Lower lobe of right lung (tissue), 2 donors: Measurements from ENCODE around the gene HOOK2. TPM values are rescaled to one million over a fixed set of nuclear protein-coding genes. Genes with fewer than 3 reads are reported as not detected.

ENCODE experiments used
- ATAC-seq, 2 donors: fragments of 200-7000 bp; cut with Tn5 transposase; one replicate each; pipeline ENCODE4 v1.9.1; 2020 to 2022; ENCODE audit warnings: mild to moderate bottlenecking in 2 of 2, moderate library complexity in 2 of 2
- DNase-seq: peaks from one replicate; pipeline ENCODE4 v3.0.0-alpha.2; 2020
- H3K27ac ChIP-seq: fragments of 200-600 bp; one replicate; pipeline ENCODE4 v1.8.0; 2022
- H3K27me3 ChIP-seq: fragments of 200-600 bp; one replicate; pipeline ENCODE4 v1.8.0; 2022; ENCODE audit warnings: low read depth
- H3K36me3 ChIP-seq: fragments of 200-600 bp; one replicate; pipeline ENCODE4 v1.8.0; 2022; ENCODE audit warnings: mild to moderate bottlenecking
- H3K4me1 ChIP-seq: fragments of 200-600 bp; one replicate; pipeline ENCODE4 v1.8.0; 2022
- H3K4me3 ChIP-seq: fragments of 200-600 bp; one replicate; pipeline ENCODE4 v1.8.0; 2022; ENCODE audit warnings: mild to moderate bottlenecking
- H3K9me3 ChIP-seq: fragments of 200-600 bp; one replicate; pipeline ENCODE4 v1.8.0; 2022
- intact Hi-C: fragments of 100-400 bp; cut with DNase I; formaldehyde crosslinking; loops from one replicate; pipeline ENCODE4 v1.11.0; 2022
- total RNA-seq: library from RNA; stranded (reverse); fragmentation: NEBNext Ultra II Directional; extraction: Animal tissue kit (Norgen Biotek cat#: 25700); gene quantifications from one replicate; pipeline ENCODE4 v1.2.1, GENCODE V29; 2021
- TF ChIP-seq, protein P1 (sequence below): fragments of 200-600 bp; IDR thresholded peaks from one replicate; pipeline ENCODE4 v1.8.0; 2022; ENCODE audit warnings: antibody characterized with exemption, mild to moderate bottlenecking
- donor health status: DM: no; HTN: yes; CAD: no; lungs with severe emphysema.

HOOK2 gene
- total RNA-seq, 1 donor from 2014 or later = 57.5 TPM

GRCh38 chr19:12791345-12792050 is 16.1 kb upstream of the HOOK2 start, which contains the start of gene JUNB:
TSS of gene JUNB (plus strand) at chr19:12791486. CDS start at chr19:12791772, 286 bp downstream.
- H3K4me3 ChIP-seq = peak within 1 kb of the TSS; percentile 95
- H3K9me3 ChIP-seq = no peaks in the 10 kb centered on the region
- peaks cover 52% of the 10 kb centered on the region for H3K4me1 ChIP-seq
- no peaks in the 10 kb centered on the region for H3K27me3 ChIP-seq
- DNase-seq (peak; percentile 98), ATAC-seq (peak; percentile 65 to 76)
- intact Hi-C loops = no loop called here
- peak within 1 kb of the TSS; percentile 99 for H3K27ac ChIP-seq
- no peaks in the 10 kb centered on the region for H3K36me3 ChIP-seq
- TF ChIP-seq, protein P1, sequence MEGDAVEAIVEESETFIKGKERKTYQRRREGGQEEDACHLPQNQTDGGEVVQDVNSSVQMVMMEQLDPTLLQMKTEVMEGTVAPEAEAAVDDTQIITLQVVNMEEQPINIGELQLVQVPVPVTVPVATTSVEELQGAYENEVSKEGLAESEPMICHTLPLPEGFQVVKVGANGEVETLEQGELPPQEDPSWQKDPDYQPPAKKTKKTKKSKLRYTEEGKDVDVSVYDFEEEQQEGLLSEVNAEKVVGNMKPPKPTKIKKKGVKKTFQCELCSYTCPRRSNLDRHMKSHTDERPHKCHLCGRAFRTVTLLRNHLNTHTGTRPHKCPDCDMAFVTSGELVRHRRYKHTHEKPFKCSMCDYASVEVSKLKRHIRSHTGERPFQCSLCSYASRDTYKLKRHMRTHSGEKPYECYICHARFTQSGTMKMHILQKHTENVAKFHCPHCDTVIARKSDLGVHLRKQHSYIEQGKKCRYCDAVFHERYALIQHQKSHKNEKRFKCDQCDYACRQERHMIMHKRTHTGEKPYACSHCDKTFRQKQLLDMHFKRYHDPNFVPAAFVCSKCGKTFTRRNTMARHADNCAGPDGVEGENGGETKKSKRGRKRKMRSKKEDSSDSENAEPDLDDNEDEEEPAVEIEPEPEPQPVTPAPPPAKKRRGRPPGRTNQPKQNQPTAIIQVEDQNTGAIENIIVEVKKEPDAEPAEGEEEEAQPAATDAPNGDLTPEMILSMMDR = no peak

GRCh38 chr19:12790628-12791344 is 15.4 kb upstream of the HOOK2 start:
- H3K27me3 ChIP-seq = no peaks in the 10 kb centered on the region
- peak overlapping the region; percentile 95 for H3K4me3 ChIP-seq
- intact Hi-C loops = no loop called here
- H3K27ac ChIP-seq = peak overlapping the region; percentile 99
- ATAC-seq (no peak), DNase-seq (no peak)
- no peaks in the 10 kb centered on the region for H3K9me3 ChIP-seq
- H3K4me1 ChIP-seq = peaks cover 52% of the 10 kb centered on the region
- H3K36me3 ChIP-seq = no peaks in the 10 kb centered on the region
- TF ChIP-seq, protein P1 = no peak

GRCh38 chr19:12789904-12790619 is 14.7 kb upstream of the HOOK2 start:
- Histone ChIP-seq H3K27me3 (no peaks in the 10 kb centered on the region), H3K9me3 (no peaks in the 10 kb centered on the region), H3K27ac (peak overlapping the region; percentile 99), H3K4me1 (peaks cover 56% of the 10 kb centered on the region), H3K36me3 (no peaks in the 10 kb centered on the region), H3K4me3 (peak overlapping the region; percentile 95)
- TF ChIP-seq, protein P1 = no peak
- ATAC-seq = peak; percentile 49 to 68
- intact Hi-C loops = no loop called here
- peak; percentile 99 for DNase-seq

GRCh38 chr19:12789098-12789903 is 13.9 kb upstream of the HOOK2 start:
- H3K9me3 ChIP-seq = no peaks in the 10 kb centered on the region
- TF ChIP-seq, protein P1 = no peak
- peak overlapping the region; percentile 99 for H3K27ac ChIP-seq
- no peak for ATAC-seq
- peaks cover 57% of the 10 kb centered on the region for H3K4me1 ChIP-seq
- H3K27me3 ChIP-seq = no peaks in the 10 kb centered on the region
- no peaks in the 10 kb centered on the region for H3K36me3 ChIP-seq
- intact Hi-C loops = no loop called here
- H3K4me3 ChIP-seq = peak overlapping the region; percentile 95
- DNase-seq = no peak

GRCh38 chr19:12788682-12789097 is 13.3 kb upstream of the HOOK2 start:
- intact Hi-C loops = no loop called here
- H3K36me3 ChIP-seq = no peaks in the 10 kb centered on the region
- peak overlapping the region; percentile 95 for H3K4me3 ChIP-seq
- no peaks in the 10 kb centered on the region for H3K9me3 ChIP-seq
- TF ChIP-seq, protein P1 = no peak
- peak overlapping the region; percentile 99 for H3K27ac ChIP-seq
- DNase-seq (peak; percentile 85), ATAC-seq (no peak)
- no peaks in the 10 kb centered on the region for H3K27me3 ChIP-seq
- peaks cover 57% of the 10 kb centered on the region for H3K4me1 ChIP-seq
